Measurements from ENCODE around the gene SYNGR1. TPM values are rescaled to one million over a fixed set of nuclear protein-coding genes. Genes with fewer than 3 reads are reported as not detected.

Gene SYNGR1
- total and polyA plus RNA-seq, 2 experiments from 2014 or later, result 61.8 to 81.9 TPM

GRCh38 chr22:39431216-39431801, 81.5 kb downstream of the SYNGR1 start:
- no peak overlapping the region for H3K27ac ChIP-seq
- H3K27me3 ChIP-seq, result no peaks in the 10 kb centered on the region
- H3K9me3 ChIP-seq (ENCODE audit: low read depth), result no peaks in the 10 kb centered on the region
- DNase-seq (ENCODE audit: low read depth in 1 of 2, low spot score in 1 of 2), result no peak
- peaks cover 19% of the 10 kb centered on the region for H3K36me3 ChIP-seq
- no peak overlapping the region for H3K4me3 ChIP-seq
- no peaks in the 10 kb centered on the region for H3K4me1 ChIP-seq (ENCODE audit: low read depth)
- TF ChIP-seq CTCF (IDR thresholded peaks at IDR 0.05; ENCODE audit: low read depth, low read length), result no peak

GRCh38 chr22:39431821-39432251, 82.0 kb downstream of the SYNGR1 start:
- DNase-seq (ENCODE audit: low read depth in 1 of 2, low spot score in 1 of 2), result peak in 1 of 2 donors; percentile 26
- Histone ChIP-seq H3K9me3 (ENCODE audit: low read depth) (no peaks in the 10 kb centered on the region), H3K27ac (no peak overlapping the region), H3K4me1 (ENCODE audit: low read depth) (no peaks in the 10 kb centered on the region), H3K27me3 (no peaks in the 10 kb centered on the region), H3K36me3 (peaks cover 14% of the 10 kb centered on the region), H3K4me3 (no peak overlapping the region)
- TF ChIP-seq CTCF (IDR thresholded peaks at IDR 0.05; ENCODE audit: low read depth, low read length), result no peak

GRCh38 chr22:39432361-39432811, 82.6 kb downstream of the SYNGR1 start:
- H3K4me1 ChIP-seq (ENCODE audit: low read depth), result no peaks in the 10 kb centered on the region
- H3K36me3 ChIP-seq, result peaks cover 9% of the 10 kb centered on the region
- no peak overlapping the region for H3K27ac ChIP-seq
- H3K27me3 ChIP-seq, result no peaks in the 10 kb centered on the region
- H3K4me3 ChIP-seq, result no peak overlapping the region
- no peaks in the 10 kb centered on the region for H3K9me3 ChIP-seq (ENCODE audit: low read depth)
- DNase-seq (ENCODE audit: low read depth in 1 of 2, low spot score in 1 of 2), result no peak
- TF ChIP-seq CTCF (IDR thresholded peaks at IDR 0.05; ENCODE audit: low read depth, low read length), result no peak

- H3K4me3 ChIP-seq, result no peak overlapping the region
- H3K9me3 ChIP-seq (ENCODE audit: low read depth), result no peaks in the 10 kb centered on the region
- no peaks in the 10 kb centered on the region for H3K4me1 ChIP-seq (ENCODE audit: low read depth)
- no peak overlapping the region for H3K27ac ChIP-seq
- no peaks in the 10 kb centered on the region for H3K27me3 ChIP-seq
- DNase-seq (ENCODE audit: low read depth in 1 of 2, low spot score in 1 of 2), result no peak
- TF ChIP-seq CTCF (IDR thresholded peaks at IDR 0.05; ENCODE audit: low read depth, low read length), result no peak
- peaks cover 2% of the 10 kb centered on the region for H3K36me3 ChIP-seq
Observed at GRCh38 chr22:39433476-39434242, 83.9 kb downstream of the SYNGR1 start.

GRCh38 chr22:39434243-39434653, 84.5 kb downstream of the SYNGR1 start:
- Histone ChIP-seq H3K4me3 (no peak overlapping the region), H3K27me3 (no peaks in the 10 kb centered on the region), H3K4me1 (ENCODE audit: low read depth) (no peaks in the 10 kb centered on the region), H3K36me3 (peaks cover 2% of the 10 kb centered on the region), H3K9me3 (ENCODE audit: low read depth) (no peaks in the 10 kb centered on the region), H3K27ac (no peak overlapping the region)
- no peak for DNase-seq (ENCODE audit: low read depth in 1 of 2, low spot score in 1 of 2)
- no peak for TF ChIP-seq CTCF (IDR thresholded peaks at IDR 0.05; ENCODE audit: low read depth, low read length)

Data from cardiac muscle cell (in vitro differentiated cells and primary cell).